Nephron (organoid): Measurements from ENCODE around the gene CD209.

Experiments used
- H3K27ac Mint-ChIP-seq, 3 experiments: 2 replicates each; pipeline ENCODE4 v1.8.0; 2020; ENCODE audit warnings: mixed read lengths in 3 of 3, mild to moderate bottlenecking in 2 of 3, moderate library complexity in 1 of 3
- H3K27me3 Mint-ChIP-seq: 2 replicates; pipeline ENCODE4 v1.8.0; 2021; ENCODE audit warnings: low read depth, mild to moderate bottlenecking, moderate library complexity, mixed read lengths
- H3K36me3 Mint-ChIP-seq: 2 replicates; pipeline ENCODE4 v1.8.0; 2020; ENCODE audit warnings: low read depth, mixed read lengths
- H3K4me1 Mint-ChIP-seq: 2 replicates; pipeline ENCODE4 v1.8.0; 2020; ENCODE audit warnings: mixed read lengths
- H3K4me3 Mint-ChIP-seq, 3 experiments: 2 replicates each; pipeline ENCODE4 v1.8.0; 2020; ENCODE audit warnings: mild to moderate bottlenecking in 3 of 3, mixed read lengths in 3 of 3, moderate library complexity in 2 of 3
- H3K9me3 Mint-ChIP-seq: 2 replicates; pipeline ENCODE4 v1.8.0; 2020; ENCODE audit warnings: mixed read lengths
- TF ChIP-seq, protein P1 (sequence below), 3 experiments: fragments of 200-600 bp; sonication (generic); IDR thresholded peaks; one replicate each; pipeline ENCODE4 v1.5.0; 2021; ENCODE audit warnings: antibody characterized with exemption in 3 of 3; ENCODE audit not compliant: unreplicated experiment in 3 of 3

The CD209 gene

DNA sequence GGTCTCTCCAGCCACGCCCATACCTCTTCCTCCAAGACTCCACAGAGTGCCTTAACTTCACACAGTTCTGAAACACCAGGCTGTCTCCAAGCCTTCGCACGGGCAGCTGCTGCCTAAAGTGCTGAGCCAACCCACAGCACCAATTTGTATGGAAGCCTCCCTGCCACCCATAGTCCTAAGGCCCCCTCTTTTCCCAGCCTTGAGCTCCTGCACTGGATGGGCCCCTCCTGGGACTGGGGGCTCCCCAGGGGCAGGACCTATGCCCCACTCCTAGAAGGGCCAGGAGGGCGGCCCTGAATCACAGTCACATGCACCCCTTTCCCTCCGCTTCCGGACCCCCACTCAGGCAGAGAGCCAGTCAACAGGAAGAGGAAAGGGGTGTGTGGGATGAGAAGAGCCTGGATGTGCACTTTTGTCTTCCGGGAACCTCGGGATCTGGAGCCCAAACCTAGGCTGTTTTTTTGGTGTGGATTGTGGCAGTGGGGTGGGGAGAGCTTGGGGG is 40.3 kb downstream of the CD209 start:
- Mint-ChIP-seq H3K27ac (no peak overlapping the region), H3K36me3 (no peaks in the 10 kb centered on the region), H3K27me3 (peaks cover 11% of the 10 kb centered on the region), H3K4me1 (no peaks in the 10 kb centered on the region), H3K4me3 (no peak overlapping the region), H3K9me3 (no peaks in the 10 kb centered on the region)
- TF ChIP-seq, protein P1, sequence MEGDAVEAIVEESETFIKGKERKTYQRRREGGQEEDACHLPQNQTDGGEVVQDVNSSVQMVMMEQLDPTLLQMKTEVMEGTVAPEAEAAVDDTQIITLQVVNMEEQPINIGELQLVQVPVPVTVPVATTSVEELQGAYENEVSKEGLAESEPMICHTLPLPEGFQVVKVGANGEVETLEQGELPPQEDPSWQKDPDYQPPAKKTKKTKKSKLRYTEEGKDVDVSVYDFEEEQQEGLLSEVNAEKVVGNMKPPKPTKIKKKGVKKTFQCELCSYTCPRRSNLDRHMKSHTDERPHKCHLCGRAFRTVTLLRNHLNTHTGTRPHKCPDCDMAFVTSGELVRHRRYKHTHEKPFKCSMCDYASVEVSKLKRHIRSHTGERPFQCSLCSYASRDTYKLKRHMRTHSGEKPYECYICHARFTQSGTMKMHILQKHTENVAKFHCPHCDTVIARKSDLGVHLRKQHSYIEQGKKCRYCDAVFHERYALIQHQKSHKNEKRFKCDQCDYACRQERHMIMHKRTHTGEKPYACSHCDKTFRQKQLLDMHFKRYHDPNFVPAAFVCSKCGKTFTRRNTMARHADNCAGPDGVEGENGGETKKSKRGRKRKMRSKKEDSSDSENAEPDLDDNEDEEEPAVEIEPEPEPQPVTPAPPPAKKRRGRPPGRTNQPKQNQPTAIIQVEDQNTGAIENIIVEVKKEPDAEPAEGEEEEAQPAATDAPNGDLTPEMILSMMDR (IDR thresholded peaks at IDR 0.05; ENCODE audit: unreplicated experiment in 3 of 3), result no peak

DNA sequence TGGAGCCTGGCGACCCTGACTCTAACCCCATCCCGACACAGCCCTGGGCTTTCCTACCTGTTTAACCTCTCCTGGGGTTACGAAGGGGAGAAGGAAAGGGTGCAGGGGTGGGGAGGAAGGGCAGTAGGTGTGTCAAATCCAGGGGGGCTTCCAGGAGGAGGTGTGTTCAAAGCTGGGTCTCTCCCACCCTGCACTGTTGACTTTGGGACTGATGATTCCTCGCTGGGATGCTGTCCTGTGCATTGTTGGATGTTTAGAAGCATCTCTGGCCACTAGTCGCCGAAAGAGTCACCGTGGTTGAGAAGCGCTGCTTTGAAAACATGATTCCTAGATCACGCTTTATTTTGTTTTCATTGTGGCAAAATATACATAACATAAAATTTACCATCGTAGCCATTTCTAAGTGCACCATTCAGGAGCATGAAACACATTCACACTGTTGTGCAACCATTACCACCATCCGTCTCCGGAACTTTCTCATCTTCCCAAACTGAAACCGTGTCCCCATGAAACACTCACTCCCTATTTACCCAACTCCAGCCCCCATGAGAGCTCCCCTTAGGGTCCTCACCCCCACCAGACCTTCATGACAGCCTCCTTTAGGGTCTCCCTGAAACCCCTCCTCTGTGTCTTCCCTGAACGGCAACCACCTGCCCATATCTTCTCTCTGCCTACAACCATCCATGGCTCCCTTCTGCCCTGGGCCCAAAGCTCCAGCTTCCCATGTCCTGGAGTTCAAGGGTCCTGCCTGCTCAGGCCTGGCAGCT is 41.0 kb downstream of the CD209 start:
- TF ChIP-seq, protein P1 (IDR thresholded peaks at IDR 0.05; ENCODE audit: unreplicated experiment in 3 of 3), result no peak
- Mint-ChIP-seq H3K4me1 (no peaks in the 10 kb centered on the region), H3K36me3 (no peaks in the 10 kb centered on the region), H3K27me3 (peaks cover 11% of the 10 kb centered on the region), H3K4me3 (no peak overlapping the region), H3K9me3 (no peaks in the 10 kb centered on the region), H3K27ac (no peak overlapping the region)

DNA sequence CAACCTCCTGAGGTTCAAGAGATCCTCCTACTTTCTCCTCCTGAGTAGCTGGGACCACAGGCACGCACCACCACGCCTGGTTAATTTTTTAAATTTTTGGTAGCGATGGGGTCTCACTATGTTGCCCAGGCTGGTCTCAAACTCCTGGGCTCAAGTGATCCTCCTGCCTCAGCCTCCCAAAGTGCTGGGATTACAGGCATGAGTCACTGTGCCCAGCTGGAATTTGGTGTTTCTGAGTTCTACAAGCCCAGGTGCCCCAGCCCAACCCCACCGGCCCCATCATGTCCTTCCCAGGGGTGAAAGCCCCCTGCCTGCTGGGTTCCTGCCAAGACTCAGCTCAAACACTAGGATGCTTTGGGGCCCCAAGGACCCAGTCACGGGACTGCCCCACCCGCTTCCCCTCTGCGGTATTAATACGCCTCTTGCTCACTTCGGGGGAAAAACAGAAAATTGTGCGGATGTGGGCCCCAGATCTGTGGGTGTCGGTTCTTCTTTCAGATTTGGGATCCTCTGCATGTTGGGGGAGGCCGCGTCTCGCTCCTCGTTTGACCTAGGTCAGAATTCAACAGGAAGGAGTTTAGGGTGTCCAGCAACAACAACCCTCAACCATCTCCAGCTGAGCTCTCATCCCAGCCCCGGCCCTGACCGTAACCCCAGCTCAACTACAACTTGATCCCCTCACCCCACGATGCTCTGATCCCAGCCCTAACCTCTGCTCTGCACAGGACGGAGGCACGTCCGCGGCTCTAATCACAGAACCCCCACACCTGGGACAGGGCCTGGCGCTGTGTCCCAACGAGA is 41.7 kb downstream of the CD209 start:
- H3K27ac Mint-ChIP-seq, result no peak overlapping the region
- H3K4me1 Mint-ChIP-seq, result no peaks in the 10 kb centered on the region
- TF ChIP-seq, protein P1 (IDR thresholded peaks at IDR 0.05; ENCODE audit: unreplicated experiment in 3 of 3), result no peak
- H3K4me3 Mint-ChIP-seq, result no peak overlapping the region
- H3K36me3 Mint-ChIP-seq, result no peaks in the 10 kb centered on the region
- peaks cover 11% of the 10 kb centered on the region for H3K27me3 Mint-ChIP-seq
- H3K9me3 Mint-ChIP-seq, result no peaks in the 10 kb centered on the region

DNA sequence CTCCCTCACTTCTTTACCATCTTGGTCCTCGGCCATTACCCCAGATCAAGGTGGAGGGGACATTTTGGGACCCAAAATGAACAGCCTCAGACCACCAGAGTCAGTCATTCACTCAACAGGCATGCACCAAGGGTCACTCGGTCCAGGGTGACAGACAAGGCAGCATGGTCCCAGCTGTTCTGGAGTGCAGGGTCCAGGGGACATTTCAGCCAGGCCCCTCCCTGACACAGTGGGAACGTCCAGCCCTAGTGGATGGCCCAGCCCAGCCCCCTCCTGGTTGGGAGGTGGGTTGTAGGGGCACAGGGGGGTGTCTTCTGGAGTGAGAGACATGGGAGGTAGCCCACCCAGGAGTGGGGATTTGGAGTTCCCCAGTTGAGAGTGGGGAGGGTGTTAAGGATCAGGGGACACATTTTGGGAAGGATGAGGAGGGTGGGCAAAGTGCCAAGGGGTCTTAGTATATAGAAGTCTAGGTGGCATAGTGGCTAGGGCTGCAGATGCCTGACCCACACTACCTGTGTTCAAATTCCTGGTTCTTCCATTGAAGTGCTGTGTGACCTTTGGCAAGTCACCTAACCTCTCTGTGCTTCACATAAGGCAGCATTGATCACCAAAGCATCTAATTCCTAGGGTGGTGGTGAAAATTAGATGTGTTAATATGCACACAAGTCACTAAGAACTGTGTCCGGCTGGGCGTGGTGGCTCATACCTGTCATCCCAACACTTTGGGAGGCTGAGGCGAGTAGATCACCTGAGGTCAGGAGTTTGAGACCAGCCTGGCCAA is 42.9 kb downstream of the CD209 start:
- peaks cover 17% of the 10 kb centered on the region for H3K27me3 Mint-ChIP-seq
- no peak overlapping the region for H3K4me3 Mint-ChIP-seq
- H3K36me3 Mint-ChIP-seq, result no peaks in the 10 kb centered on the region
- no peak overlapping the region for H3K27ac Mint-ChIP-seq
- no peaks in the 10 kb centered on the region for H3K9me3 Mint-ChIP-seq
- TF ChIP-seq, protein P1 (IDR thresholded peaks at IDR 0.05; ENCODE audit: unreplicated experiment in 3 of 3), result no peak
- H3K4me1 Mint-ChIP-seq, result no peaks in the 10 kb centered on the region

DNA sequence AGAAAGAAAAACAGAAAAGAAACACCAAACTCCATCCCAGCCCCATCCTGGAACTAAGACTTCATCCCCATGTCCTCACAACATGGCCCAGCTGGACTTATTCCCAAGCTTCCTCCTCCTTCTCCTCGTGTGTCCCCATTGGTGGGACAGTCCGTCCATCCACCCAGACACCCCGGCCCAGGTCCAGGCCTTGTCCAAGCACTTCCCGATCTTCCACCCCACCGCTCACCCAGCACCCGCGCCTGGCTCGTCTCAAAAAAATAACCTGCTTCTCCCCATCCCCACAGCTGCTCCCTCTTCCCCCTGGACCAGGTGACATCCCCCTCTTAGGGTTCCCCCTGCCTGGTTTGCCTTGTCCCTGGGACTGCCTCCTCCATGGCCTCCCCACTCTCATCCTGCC is 44.0 kb downstream of the CD209 start:
- Mint-ChIP-seq H3K27me3 (peaks cover 28% of the 10 kb centered on the region), H3K36me3 (no peaks in the 10 kb centered on the region), H3K4me3 (no peak overlapping the region), H3K4me1 (no peaks in the 10 kb centered on the region), H3K9me3 (no peaks in the 10 kb centered on the region), H3K27ac (no peak overlapping the region)
- TF ChIP-seq, protein P1 (IDR thresholded peaks at IDR 0.05; ENCODE audit: unreplicated experiment in 3 of 3), result no peak
